Measurements from ENCODE around the gene MPZL3.

- TF ChIP-seq POLR2A (IDR thresholded peaks at IDR 0.05; ENCODE audit: low read depth, low read length) (no peak), TAF1 (IDR thresholded peaks at IDR 0.05; ENCODE audit: low read depth, low read length) (no peak), POLR2AphosphoS5 (IDR thresholded peaks at IDR 0.05; ENCODE audit: low read depth, low read length) (no peak), POU2F2 (IDR thresholded peaks at IDR 0.05; ENCODE audit: low read depth, low read length) (peak; percentile 48; the same call in 1 of the 2 replicates)
Observed at GRCh38 chr11:118281284-118281683, 29.1 kb upstream of the MPZL3 start.
